NCI-H2107 (cell line): ENCODE data around the gene INAVA.

Source experiments
- DNase-seq: peaks from one replicate; lab custom pipeline; 2025; lab: John Stamatoyannopoulos, UW

Gene INAVA

GRCh38 chr1:200875416-200875815 lies 19.3 kb upstream of the INAVA start:
- DNase-seq = no peak

GRCh38 chr1:200877010-200877409 lies 17.7 kb upstream of the INAVA start:
- no peak for DNase-seq

GRCh38 chr1:200877839-200878551 lies 16.7 kb upstream of the INAVA start:
- no peak for DNase-seq

GRCh38 chr1:200880212-200880611 lies 14.5 kb upstream of the INAVA start:
- no peak for DNase-seq

GRCh38 chr1:200883118-200883517 lies 11.6 kb upstream of the INAVA start:
- DNase-seq = no peak

- no peak for DNase-seq
Observed at GRCh38 chr1:200885623-200886402, 8.9 kb upstream of the INAVA start.

GRCh38 chr1:200886594-200886993 lies 8.1 kb upstream of the INAVA start:
- no peak for DNase-seq

- DNase-seq = no peak
Observed at GRCh38 chr1:200887036-200887435, 7.7 kb upstream of the INAVA start.

- no peak for DNase-seq
Observed at GRCh38 chr1:200887772-200888348, 6.8 kb upstream of the INAVA start.

GRCh38 chr1:200888349-200888838 lies 6.3 kb upstream of the INAVA start:
- DNase-seq = no peak

GRCh38 chr1:200889571-200889970 lies 5.1 kb upstream of the INAVA start:
- no peak for DNase-seq

- DNase-seq = no peak
Observed at GRCh38 chr1:200890027-200890426, 4.7 kb upstream of the INAVA start.

GRCh38 chr1:200890818-200891773 lies 3.6 kb upstream of the INAVA start:
- no peak for DNase-seq

- no peak for DNase-seq
Observed at GRCh38 chr1:200891774-200892157, 2.9 kb upstream of the INAVA start.

GRCh38 chr1:200892546-200892945 lies 2.2 kb upstream of the INAVA start:
- DNase-seq = no peak

GRCh38 chr1:200892958-200893357 lies 1.7 kb upstream of the INAVA start:
- no peak for DNase-seq

- DNase-seq = no peak
Observed at GRCh38 chr1:200893411-200893901, 1.2 kb upstream of the INAVA start.

- no peak for DNase-seq
Observed at GRCh38 chr1:200895443-200895789, 716 bp downstream of the INAVA start.

GRCh38 chr1:200895801-200896530 lies 1.3 kb downstream of the INAVA start:
- no peak for DNase-seq

GRCh38 chr1:200896531-200897196 lies 2.0 kb downstream of the INAVA start:
- DNase-seq = no peak

- no peak for DNase-seq
Observed at GRCh38 chr1:200897259-200897658, 2.6 kb downstream of the INAVA start.
